HL-60/S4 treated with retinoic acid at 250 ng/mL for 4 days and 3 days (cell line): ENCODE data around the gene ABCA10.
"Not testable (repeated sequence)": the region's sequence is repeated elsewhere in the genome, so short reads cannot be mapped to it uniquely, and the experiment has no call there.

ENCODE experiments used
- in situ Hi-C: fragments of 300-500 bp; cut with MboI; formaldehyde crosslinking; loops from 2 replicates; pipeline ENCODE4 v1.7.0; 2022; ENCODE audit warnings: low sequenced_read_pairs

ABCA10 gene

DNA sequence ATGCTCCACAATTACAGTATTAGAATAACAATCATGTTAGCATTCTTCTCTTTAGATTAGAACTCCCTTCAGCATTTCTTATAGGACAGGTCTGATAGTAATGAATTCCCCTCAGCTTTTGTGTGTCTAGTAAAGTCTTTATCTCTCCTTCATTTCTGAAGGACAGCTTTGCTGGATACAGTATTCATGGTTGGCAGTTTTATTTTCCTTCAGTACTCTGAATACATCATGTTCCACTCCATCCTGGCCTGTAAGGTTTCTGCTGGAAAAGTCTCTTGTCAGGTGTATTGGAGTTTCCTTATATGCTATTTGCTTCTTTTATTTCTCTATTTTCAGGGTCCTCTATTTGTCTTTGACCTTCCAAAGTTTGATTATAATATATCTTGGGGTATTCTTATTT lies 4.0 kb upstream of the ABCA10 start:
- in situ Hi-C loops, result loop anchor here (25.0 kb wide), 1 partner anchor 270 kb away; the partner anchor contains the start of gene ABCA8

DNA sequence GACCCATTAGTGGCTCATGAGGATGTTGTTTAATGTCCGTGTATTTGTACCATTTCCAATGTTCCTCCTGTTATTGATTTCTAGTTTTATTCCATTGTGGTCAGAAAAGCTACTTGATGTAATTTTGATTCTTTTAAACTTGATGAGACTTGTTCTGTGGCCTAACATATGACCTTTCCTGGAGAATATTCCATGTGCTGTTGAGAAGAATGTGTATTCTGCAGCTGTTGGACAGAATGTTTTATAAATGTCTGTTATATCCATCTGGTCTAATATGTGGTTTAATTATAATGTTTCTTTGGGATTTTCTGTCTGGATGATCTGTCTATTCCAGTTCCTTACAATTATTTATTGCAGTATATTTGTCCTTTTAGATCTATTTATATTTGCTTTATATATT lies 2.9 kb upstream of the ABCA10 start:
- in situ Hi-C loops, result loop anchor here (25.0 kb wide), 1 partner anchor 269 kb away; the partner anchor contains the start of gene ABCA8

DNA sequence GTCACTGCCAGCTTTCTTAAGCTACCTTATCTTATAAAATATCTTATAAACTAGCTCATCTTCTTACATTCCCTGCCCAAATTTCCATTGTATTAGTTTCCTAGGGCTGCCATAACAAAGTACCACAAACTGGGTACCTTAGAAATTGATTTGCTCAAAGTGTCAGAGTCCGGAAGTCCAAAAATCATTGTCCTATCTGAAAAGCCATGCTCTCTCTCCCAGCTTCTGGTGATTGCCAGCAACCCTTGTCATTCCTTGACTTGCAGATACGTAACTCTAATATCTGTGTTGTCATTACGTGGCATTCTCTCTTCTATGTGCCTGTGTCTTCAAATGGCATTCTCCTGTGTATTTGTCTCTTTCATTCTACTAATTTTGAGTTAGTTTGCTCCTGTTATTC lies 2.3 kb upstream of the ABCA10 start:
- in situ Hi-C loops, result loop anchor here (25.0 kb wide), 1 partner anchor 269 kb away; the partner anchor contains the start of gene ABCA8

DNA sequence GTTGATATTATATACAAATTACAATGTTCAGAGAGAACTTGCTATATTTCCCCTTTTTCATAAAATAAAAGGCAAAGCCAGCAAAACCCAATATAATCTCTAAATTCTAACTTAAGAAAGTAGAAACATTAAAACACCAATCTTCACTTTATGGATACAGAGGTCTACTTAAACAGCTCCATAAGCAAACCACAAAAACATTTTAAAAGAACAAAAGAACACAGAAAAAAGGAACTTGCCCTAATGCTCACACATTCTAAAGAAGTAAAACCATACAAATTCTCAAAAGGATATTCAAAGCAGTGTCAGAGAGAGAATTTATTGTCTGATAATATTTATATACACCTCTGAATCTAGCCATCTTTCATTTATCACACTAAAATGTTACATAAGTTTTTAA lies 606 bp downstream of the ABCA10 start:
- in situ Hi-C loops, result loop anchor here (5.0 to 25.0 kb wide), 2 partner anchors 266 to 451 kb away; partner anchors contain the start of gene ABCA8

DNA sequence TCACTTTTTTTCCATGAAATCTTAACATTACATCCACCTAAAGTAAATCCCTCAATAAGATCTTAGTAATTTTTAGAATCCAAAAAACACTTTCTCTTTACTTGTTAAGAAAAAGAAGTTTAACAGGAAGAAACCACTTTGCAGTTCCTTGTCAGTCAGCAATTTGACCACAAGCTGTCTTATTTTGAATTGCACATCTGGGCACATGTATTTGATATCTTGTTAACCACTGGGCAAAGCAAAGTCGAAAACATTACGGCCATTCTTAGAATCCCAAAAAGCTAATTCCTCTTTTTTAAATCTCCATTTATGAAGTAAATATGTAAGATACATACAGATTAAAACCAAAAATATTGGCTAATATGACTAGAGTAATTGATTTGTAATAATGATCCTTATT lies 1.1 kb downstream of the ABCA10 start:
- in situ Hi-C loops, result loop anchor here (5.0 to 25.0 kb wide), 2 partner anchors 265 to 450 kb away; partner anchors contain the start of gene ABCA8

DNA sequence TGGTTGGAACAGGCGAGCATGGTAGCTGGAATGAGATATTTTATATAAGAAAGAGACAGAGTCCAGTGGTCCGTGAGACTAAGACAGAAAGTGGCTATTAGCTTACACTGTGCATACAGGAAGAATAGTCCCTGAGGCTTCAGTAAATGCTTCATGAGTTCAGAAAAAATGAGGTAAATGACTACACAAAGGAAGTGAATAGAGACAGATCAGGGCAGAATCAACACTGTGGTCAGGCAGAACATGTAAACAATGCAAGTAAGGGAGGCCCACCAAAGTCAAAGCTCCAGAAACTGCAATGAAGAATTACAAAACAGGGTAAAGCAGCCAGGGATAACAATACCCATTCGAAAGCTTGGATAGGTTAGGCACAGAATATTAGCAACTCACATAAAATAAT lies 4.8 kb downstream of the ABCA10 start:
- in situ Hi-C loops, result no loop called here

DNA sequence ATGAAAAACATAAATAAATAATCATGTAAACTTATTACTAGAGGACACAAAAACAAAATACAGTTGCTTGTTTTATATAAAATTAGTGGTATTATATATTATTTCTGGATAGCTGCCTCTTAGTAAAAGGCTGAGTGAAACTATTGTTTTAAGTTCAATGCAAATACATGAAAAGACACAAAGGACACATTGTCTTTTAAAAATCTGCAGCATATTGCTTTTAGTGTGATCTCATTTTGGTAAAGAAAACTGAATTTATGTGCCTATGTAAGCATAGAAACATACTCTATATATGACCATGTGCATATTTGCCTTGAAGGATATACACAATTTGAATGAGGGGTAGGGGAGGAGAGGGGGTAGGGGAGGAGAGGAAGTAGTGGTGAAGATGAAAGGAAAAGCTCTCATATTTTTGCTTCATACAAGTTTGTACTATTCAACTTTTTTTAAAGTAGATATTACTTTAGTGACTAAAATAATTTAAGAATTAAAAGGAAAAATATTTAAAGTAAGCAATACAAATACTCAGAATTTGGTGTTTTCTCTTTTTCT lies 5.8 kb downstream of the ABCA10 start:
- in situ Hi-C loops, result no loop called here

DNA sequence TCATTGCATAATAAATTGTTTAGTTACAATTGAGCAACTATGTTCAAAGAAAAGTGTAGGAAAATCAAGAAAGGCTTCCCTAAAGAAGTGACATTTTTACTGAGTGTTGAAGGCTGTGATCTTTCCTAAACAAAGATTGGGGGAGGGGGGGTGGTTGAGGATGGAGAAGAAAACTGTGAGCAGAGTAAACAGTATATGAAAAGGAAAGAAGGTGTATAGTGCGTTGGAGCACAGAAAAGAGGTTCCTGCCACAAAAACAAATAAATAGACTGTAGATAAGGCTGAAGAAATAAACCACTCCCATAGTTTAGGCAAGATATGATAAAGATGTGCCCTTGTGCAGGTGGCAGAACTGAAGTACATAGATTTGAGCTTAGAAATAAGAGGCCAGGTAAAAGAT lies 8.5 kb downstream of the ABCA10 start:
- in situ Hi-C loops, result no loop called here

DNA sequence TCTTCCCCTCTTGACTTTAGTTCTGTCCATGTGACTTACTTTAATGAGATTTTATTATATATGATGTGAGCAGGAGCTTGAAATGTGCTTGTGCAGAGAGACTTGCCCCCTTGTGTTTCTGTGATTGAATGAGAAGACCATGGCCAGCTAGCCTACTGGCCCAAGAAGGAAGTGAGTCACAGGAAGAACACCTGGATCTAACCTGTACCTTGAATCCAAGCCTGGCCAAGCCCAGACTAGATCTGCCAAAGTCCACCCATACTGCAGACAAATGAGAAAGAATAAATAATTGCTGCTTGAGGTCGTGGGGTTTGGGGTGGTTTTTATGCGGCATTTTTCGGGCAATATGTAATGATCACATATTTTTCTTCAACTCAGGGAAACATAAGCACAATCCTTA lies 9.6 kb downstream of the ABCA10 start:
- in situ Hi-C loops, result no loop called here

DNA sequence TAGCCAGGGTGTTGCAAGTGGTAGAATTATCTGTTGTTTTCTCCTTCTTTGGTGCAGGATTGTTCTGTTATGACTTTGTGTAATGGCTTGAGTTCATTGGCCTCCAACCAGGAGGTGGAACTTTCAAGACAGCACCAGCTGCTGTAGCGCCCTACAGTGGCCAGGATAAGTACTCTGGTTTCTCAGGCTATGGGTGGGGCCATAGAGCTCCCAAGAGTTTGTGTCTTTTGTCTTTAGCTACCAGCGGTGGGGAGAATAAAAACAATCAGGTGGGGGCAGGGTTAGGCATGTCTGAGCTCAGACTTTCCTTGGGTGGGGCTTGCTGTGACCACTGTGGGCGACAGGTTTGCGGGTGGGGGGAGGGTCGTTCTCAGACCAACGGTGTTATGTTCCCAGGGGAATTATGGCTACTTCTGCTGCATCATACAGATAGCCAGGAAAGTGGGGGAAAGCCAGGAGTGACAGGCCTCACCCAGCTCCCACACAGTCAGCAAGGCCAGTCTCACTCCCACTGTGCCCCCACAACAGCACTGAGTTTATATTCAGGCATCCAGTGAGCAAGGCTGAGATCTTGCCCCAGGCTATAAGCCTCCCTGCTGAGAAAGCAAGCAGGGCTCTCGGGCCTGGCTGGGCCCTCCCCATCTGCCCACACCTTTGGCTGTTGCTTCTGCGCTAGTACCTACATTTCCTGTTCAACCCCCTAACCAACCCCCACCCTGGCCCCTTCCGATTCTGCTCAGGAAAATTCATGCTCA lies 15.4 kb downstream of the ABCA10 start:
- in situ Hi-C loops, result no loop called here

DNA sequence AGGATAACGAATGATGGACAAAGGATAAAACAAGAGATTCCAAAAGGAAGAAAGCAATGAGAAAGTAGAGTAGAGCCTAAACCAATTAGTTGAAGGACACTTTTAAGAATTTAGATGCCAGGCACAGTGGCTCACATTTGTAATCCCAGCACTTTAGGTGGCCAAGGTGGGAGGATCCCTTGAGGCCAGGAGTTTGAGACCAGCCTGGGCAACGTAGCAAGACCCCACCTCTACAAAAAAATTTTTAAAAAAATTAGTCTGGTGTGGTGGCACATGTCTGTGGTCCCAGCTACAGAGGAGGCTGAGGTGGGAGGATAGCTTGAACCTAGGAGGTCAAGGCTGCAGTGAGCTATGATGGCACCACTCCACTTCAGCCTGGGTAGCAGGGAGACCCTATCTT lies 20.0 kb downstream of the ABCA10 start:
- in situ Hi-C loops, result no loop called here

DNA sequence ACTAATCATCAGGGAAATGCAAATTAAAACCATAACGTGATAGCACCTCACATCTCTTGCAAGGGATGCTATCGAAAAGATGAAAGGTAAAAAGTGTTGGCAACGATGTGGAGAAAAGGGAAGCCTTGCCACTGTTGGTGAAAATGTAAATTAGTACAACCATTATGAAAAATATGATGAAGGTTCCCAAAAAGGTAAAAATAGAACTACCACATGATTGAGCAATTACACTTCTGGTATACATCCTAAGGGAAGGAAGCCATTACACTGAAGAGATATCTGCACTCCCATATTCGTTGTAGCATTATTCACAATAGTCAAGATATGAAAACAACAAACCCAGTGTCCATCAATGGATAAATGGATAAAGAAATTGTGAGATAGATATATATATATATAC lies 21.5 kb downstream of the ABCA10 start:
- in situ Hi-C loops, result no loop called here

DNA sequence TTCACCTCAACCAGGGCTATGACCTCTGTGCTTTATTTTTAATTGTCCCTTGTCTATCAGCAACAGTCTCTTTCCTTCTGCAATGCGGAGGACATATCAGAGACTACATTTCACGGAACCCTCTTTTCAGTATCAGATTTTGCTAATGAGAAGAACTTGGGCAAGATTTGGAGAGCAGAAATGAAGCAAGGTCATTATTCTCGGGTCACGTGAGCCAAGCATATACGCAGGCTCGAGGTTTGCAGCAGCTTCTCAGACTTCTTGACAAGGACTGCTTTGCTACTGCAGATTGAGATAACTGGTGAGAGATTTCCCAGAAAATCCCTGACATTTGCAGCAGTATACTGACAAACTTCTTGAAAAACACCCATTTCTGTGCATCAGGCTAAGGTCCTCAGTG lies 30.4 kb downstream of the ABCA10 start:
- in situ Hi-C loops, result no loop called here

DNA sequence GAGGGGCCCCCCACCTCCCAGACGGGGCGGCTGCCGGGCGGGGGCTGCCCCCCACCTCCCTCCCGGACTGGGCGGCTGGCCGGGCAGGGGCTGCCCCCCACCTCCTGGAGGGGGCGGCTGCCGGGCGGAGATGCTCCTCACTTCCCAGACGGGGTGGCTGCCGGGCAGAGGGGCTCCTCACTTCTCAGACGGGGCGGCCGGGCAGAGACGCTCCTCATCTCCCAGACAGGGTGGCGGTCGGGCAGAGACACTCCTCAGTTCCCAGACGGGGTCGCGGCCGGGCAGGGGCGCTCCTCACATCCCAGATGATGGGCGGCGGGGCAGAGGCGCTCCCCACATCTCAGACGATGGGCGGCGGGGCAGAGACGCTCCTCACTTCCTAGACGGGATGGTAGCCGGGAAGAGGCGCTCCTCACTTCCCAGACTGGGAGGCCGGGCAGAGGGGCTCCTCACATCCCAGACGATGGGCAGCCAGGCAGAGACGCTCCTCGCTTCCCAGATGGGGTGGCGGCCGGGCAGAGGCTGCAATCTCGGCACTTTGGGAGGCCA lies 32.4 kb downstream of the ABCA10 start:
- in situ Hi-C loops, result not testable (repeated sequence)

DNA sequence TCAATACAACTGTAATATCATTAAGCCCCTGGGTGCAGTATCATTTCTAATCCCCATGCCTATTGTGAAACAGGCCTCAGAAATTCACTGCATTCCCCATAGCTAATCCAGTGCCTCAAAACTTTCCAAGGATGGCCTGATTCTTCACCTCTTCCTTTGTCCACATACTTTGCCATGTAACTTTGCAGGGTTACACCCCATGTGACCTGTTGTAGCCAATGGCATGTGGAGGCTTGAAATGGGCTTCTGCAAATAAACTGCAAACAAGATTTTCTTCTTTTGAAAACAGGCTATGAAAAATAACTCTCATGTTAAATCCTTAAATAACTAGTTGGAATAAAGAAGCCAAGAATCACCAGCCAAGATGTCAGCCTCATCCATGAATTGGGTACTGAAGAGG lies 35.9 kb downstream of the ABCA10 start:
- in situ Hi-C loops, result no loop called here

DNA sequence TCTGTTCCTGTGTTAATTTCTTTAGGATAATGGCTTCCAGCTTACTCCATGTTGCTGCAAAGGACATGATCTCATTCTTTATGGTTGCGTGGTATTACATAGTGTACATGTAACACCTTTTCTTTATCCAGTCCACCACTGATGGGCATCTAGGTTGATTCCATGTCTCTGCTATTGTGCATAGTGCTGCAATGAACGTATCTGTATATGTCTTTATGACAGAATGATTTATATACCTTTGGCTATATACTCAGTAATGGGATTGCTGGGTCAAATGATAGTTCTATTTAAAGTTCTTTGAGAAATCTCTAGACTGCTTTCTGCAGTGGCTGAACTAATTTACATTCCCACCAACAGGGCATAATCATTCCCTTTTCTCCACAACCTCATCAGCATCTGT lies 39.8 kb downstream of the ABCA10 start:
- in situ Hi-C loops, result no loop called here

DNA sequence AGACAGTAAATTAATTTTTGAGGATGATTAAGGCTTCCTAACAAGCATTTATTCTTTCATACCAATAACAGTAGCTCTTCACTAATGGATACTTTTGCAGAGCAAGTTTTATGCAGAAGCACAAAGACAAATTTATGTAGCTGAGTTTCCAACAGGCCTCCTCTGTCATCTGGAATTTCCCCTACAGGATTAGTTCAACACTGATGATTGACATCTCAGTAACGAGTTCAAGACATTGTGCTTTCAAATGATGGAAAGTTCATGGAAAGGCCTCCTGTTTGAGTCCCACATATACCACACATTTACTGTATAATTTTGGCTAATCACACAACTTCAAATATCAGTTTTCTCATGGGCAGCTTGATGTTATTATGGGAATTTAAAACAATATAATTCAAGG lies 40.6 kb downstream of the ABCA10 start:
- in situ Hi-C loops, result no loop called here

DNA sequence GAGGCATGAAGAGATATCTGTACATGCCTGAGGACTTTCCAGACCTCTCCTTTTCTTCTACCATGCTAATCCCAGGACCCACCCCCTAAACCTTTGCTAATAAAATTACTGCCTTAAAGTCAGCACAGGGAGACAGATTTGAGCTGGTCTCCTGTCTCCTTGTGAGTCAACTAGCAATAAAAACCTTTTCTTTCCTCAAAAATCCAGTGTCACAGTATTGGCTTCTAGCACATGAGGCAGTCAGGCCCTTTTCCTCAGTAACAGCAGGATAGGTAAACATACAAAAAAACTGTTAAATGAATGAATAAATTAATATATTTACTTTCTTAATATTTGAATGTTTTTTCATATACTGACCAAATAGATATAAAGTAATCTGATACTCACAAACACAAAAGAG lies 41.3 kb downstream of the ABCA10 start:
- in situ Hi-C loops, result no loop called here

DNA sequence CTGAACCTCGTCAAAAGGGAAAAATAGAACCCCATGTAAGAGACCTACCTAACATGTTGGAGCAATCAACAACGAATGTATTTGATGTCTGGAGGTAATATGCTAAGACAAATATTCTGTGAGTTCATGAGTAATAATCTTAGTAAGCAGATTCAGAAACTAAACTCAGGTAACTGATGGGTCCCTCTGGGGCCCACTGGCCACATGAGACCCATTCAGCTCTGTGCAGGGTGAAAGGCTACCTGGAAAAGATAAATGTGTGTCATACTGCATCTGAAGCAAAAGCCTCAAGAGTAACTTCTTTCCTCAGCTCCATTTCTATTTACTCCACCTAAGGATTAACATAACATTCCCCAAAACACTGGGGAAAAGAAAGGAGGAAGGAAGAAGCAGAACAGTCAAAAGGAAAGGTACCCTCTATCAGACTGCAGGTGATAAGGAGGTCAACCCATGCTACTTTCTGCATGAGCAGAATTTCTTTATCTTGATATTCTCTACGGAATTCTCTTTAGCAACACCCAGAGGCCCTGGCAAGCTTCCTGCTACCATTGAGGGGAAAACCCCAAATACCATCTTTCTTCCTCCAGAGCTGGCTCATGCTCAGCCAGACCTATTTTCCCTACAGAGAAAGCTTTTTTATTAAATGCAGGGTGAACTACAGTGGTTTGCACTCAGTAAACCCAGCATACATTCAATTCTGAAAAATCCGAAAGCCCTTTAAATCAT lies 49.2 kb downstream of the ABCA10 start:
- in situ Hi-C loops, result no loop called here

DNA sequence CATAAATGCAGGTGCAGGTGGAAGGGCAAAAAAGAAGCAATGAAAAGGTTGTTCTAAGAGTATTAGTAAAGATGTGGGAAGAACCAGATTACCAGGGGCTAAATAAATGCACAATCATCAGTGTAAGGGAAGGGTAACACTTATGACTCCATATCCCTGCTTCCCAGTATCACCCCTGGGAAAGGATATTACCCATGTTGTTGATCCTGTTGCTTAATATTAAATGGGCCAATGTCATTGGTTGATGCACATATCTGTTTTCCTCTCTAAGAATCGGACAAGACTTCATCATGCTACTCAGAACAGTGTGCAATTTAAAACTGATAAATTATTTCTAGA lies 52.2 kb downstream of the ABCA10 start:
- in situ Hi-C loops, result no loop called here

DNA sequence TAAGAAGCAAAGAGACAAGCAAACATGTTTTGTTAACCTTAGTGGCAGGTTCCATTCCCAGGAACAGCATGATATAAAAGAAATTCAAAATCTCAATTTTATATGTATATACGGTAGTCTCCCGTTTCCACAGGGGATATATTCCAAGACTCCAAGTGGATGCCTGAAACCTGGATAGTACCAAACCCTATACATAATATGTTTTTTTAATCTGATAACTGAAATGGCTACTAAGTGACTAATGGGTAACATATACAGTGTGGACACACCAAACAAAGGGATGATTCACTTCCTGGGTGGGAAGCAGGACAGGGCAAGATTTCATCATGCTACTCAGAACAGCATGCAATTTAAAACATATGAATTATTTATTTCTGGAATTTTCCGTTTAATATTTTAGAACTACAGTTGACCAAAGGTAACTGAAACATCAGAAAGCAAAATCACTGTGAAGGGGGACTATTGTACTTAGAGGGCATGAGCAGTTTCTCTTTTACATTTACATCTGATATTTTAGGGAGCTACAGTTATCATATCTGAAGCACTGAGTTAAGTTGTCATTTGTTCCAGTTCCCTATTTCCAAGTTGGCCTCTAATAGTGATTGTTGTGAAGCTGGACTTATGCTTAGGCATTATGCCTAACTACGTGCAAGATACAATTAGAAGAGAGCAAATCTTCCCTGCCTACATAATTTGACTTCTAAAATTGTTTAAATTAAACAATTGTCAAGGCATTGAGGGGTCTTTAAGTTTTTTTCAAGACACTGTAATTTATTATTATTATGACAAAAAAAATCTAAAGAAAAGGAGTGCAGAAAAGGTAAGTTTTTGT lies 52.8 kb downstream of the ABCA10 start:
- in situ Hi-C loops, result no loop called here
